Loucy (cell line): ENCODE results near the gene STOML2.

Experiments
- CTCF ChIP-seq: fragments of 200-600 bp; sonication (generic); conservative IDR thresholded peaks from 2 replicates; pipeline ENCODE4 v1.5.1; 2014; ENCODE audit warnings: mild to moderate bottlenecking, antibody characterized with exemption, low read length
- EZH2phosphoT487 ChIP-seq: fragments of 200-600 bp; IDR thresholded peaks from 2 replicates; pipeline ENCODE4 v1.6.1; 2018; ENCODE audit warnings: antibody characterized with exemption, mild to moderate bottlenecking, moderate library complexity, borderline replicate concordance

GRCh38 chr9:35051069-35051967, 51.6 kb downstream of the STOML2 start:
- TF ChIP-seq EZH2phosphoT487, result no peak
- TF ChIP-seq CTCF, result peak; percentile 83
